HepG2 (cell line): ENCODE results near the gene TSKU. TPM values are rescaled to one million over a fixed set of nuclear protein-coding genes. Genes with fewer than 3 reads are reported as not detected.
A peak's percentile ranks its signal among the peaks of the same experiment; 100 is the strongest.

Source experiments
- AGO2 ChIP-seq: fragments of 200-400 bp; formaldehyde crosslinking; optimal IDR thresholded peaks from 2 replicates; pipeline ENCODE3; 2017; ENCODE audit warnings: mild to moderate bottlenecking, low read depth, low read length, moderate library complexity
- AHR ChIP-seq: IDR thresholded peaks from 2 replicates; pipeline ENCODE4 v1.6.1; 2018; ENCODE audit warnings: missing genetic modification reagents, missing compliant biosample characterization
- ATF7 ChIP-seq, 2 experiments: fragments of 450-650 bp in 1 of 2; sonication (generic) in 1 of 2; formaldehyde crosslinking in 1 of 2; IDR thresholded peaks; 2 replicates each; pipeline versions ENCODE4 v1.4.0 to v1.6.1; 2016 to 2020; ENCODE audit warnings: antibody characterized with exemption in 1 of 2, mild to moderate bottlenecking in 1 of 2, missing genetic modification reagents in 1 of 2
- BCL6 ChIP-seq: IDR thresholded peaks from 2 replicates; pipeline ENCODE4 v1.6.1; 2016; ENCODE audit warnings: missing genetic modification reagents, missing compliant biosample characterization
- BRF2 ChIP-seq: sonication (generic); formaldehyde crosslinking; IDR thresholded peaks from 2 replicates; pipeline ENCODE4 v1.8.1; 2022; ENCODE audit warnings: mild to moderate bottlenecking, missing genetic modification reagents
- CENPT ChIP-seq: sonication (generic); formaldehyde crosslinking; IDR thresholded peaks from 2 replicates; pipeline ENCODE4 v1.8.0; 2022; ENCODE audit warnings: low read depth, mild to moderate bottlenecking, moderate library complexity, missing genetic modification reagents
- HNF4G ChIP-seq, 2 experiments: sonication (generic) in 1 of 2; formaldehyde crosslinking in 1 of 2; IDR thresholded peaks; 2 replicates each; pipeline versions ENCODE4 v1.4.0 to v1.6.1; 2011 to 2020; ENCODE audit warnings: borderline replicate concordance in 2 of 2, low read depth in 2 of 2, mild to moderate bottlenecking in 2 of 2, low read length in 1 of 2, missing genetic modification reagents in 1 of 2, moderate library complexity in 1 of 2
- NR2C2 ChIP-seq: sonication (generic); formaldehyde crosslinking; IDR thresholded peaks from 2 replicates; pipeline ENCODE4 v1.4.0; 2020; ENCODE audit warnings: missing genetic modification reagents, mild to moderate bottlenecking, moderate library complexity, borderline replicate concordance
- PATZ1 ChIP-seq: sonication (generic); formaldehyde crosslinking; IDR thresholded peaks from 2 replicates; pipeline ENCODE4 v1.4.0; 2020; ENCODE audit warnings: missing genetic modification reagents
- PCBP1 ChIP-seq: fragments of 200-400 bp; formaldehyde crosslinking; IDR thresholded peaks from 2 replicates; pipeline ENCODE4 v1.6.1; 2017; ENCODE audit warnings: mild to moderate bottlenecking, low read depth, low read length, borderline replicate concordance
- PHF8 ChIP-seq: sonication (generic); formaldehyde crosslinking; IDR thresholded peaks from 2 replicates; pipeline ENCODE4 v1.5.0; 2020; ENCODE audit warnings: missing genetic modification reagents
- RELA ChIP-seq: sonication (generic); formaldehyde crosslinking; IDR thresholded peaks from 2 replicates; pipeline ENCODE4 v1.4.0; 2020; ENCODE audit warnings: missing genetic modification reagents
- TEAD3 ChIP-seq: optimal IDR thresholded peaks from 2 replicates; pipeline ENCODE3; 2016; ENCODE audit warnings: borderline replicate concordance
- TFAP4 ChIP-seq: sonication (generic); IDR thresholded peaks from 2 replicates; pipeline ENCODE4 v1.6.1; 2016; ENCODE audit warnings: low read depth, borderline replicate concordance
- THAP7 ChIP-seq: sonication (generic); formaldehyde crosslinking; IDR thresholded peaks from 2 replicates; pipeline ENCODE4 v1.8.1; 2023; ENCODE audit warnings: mild to moderate bottlenecking, missing genetic modification reagents
- ZNF101 ChIP-seq: sonication (generic); formaldehyde crosslinking; IDR thresholded peaks from 2 replicates; pipeline ENCODE4 v1.4.0; 2020; ENCODE audit warnings: mild to moderate bottlenecking, low read depth, missing genetic modification reagents, borderline replicate concordance
- ZNF12 ChIP-seq: sonication (generic); formaldehyde crosslinking; IDR thresholded peaks from 2 replicates; pipeline ENCODE4 v1.5.0; 2020; ENCODE audit warnings: missing genetic modification reagents
- ZNF414 ChIP-seq: sonication (generic); formaldehyde crosslinking; IDR thresholded peaks from 2 replicates; pipeline ENCODE4 v1.5.0; 2020; ENCODE audit warnings: missing genetic modification reagents
- ZNF468 ChIP-seq: sonication (generic); formaldehyde crosslinking; IDR thresholded peaks from 2 replicates; pipeline ENCODE4 v1.8.0; 2022; ENCODE audit warnings: mild to moderate bottlenecking, moderate library complexity, missing genetic modification reagents
- ZNF558 ChIP-seq: sonication (generic); formaldehyde crosslinking; IDR thresholded peaks from 2 replicates; pipeline ENCODE4 v1.9.0; 2022; ENCODE audit warnings: mild to moderate bottlenecking, missing genetic modification reagents, borderline replicate concordance
- ZNF710 ChIP-seq: sonication (generic); formaldehyde crosslinking; IDR thresholded peaks from 2 replicates; pipeline ENCODE4 v1.5.0; 2020; ENCODE audit warnings: mild to moderate bottlenecking, missing genetic modification reagents, borderline replicate concordance
- ZSCAN22 ChIP-seq: sonication (generic); formaldehyde crosslinking; IDR thresholded peaks from 2 replicates; pipeline ENCODE4 v1.4.0; 2020; ENCODE audit warnings: mild to moderate bottlenecking, missing genetic modification reagents
- polyA plus RNA-seq, 8 experiments: library from polyadenylated mRNA; depleted of rRNA in 3 of 8; stranded (reverse) in 7 of 8; unstranded in 1 of 8; fragments of >200 nt; fragmentation: Illumina TruSeq in 4 of 8; extraction: Trizol in 4 of 8; gene quantifications; 2 replicates each; pipeline versions ENCODE4 v1.2.1 to v1.2.3, GENCODE V29; 2011 to 2016; ENCODE audit warnings: low read depth in 4 of 8, missing spikeins in 1 of 8, mixed read lengths in 1 of 8; ENCODE audit not compliant: insufficient read depth in 1 of 8
- total RNA-seq, 5 experiments: library from RNA; depleted of rRNA; stranded (reverse); fragments of >200 nt; fragmentation: Illumina TruSeq; extraction: Trizol; gene quantifications; 2 replicates each; pipeline ENCODE4 v1.2.3, GENCODE V29; 2016; ENCODE audit warnings: low read depth in 1 of 5

The TSKU gene
- total and polyA plus RNA-seq, 2 of the 13 experiments (the other 11 are each of a cell fraction or from before 2014, with no cell fraction given), result 20.3 to 21.4 TPM

GRCh38 chr11:76783294-76783895 is at the start of gene TSKU (continued):
- TF ChIP-seq PHF8, result peak; percentile 63
- no peak for TF ChIP-seq ZSCAN22 (CRISPR knock-in tag)
- no peak for TF ChIP-seq PCBP1
- TF ChIP-seq ZNF710 (CRISPR knock-in tag), result no peak
- TF ChIP-seq BRF2 (CRISPR knock-in tag), result no peak
- TF ChIP-seq PATZ1 (CRISPR knock-in tag), result no peak
- TF ChIP-seq ATF7 (IDR thresholded peaks at IDR 0.05), result no peak
- no peak for TF ChIP-seq ATF7 (CRISPR knock-in tag; IDR thresholded peaks at IDR 0.05)
- no peak for TF ChIP-seq TFAP4
- TF ChIP-seq HNF4G (IDR thresholded peaks at IDR 0.05; ENCODE audit: borderline replicate concordance, low read depth, low read length), result no peak
- no peak for TF ChIP-seq HNF4G (CRISPR knock-in tag; IDR thresholded peaks at IDR 0.05; ENCODE audit: borderline replicate concordance, low read depth)
- TF ChIP-seq RELA, result no peak
- no peak for TF ChIP-seq TEAD3
- TF ChIP-seq BCL6 (CRISPR knock-in tag), result no peak
- TF ChIP-seq AGO2, result peak; percentile 79
- TF ChIP-seq ZNF12, result no peak
- TF ChIP-seq THAP7 (CRISPR knock-in tag), result no peak
- no peak for TF ChIP-seq ZNF101 (CRISPR knock-in tag)
- no peak for TF ChIP-seq AHR (CRISPR knock-in tag)
- no peak for TF ChIP-seq ZNF468 (CRISPR knock-in tag)
- TF ChIP-seq ZNF414 (CRISPR knock-in tag), result peak; percentile 67; the same call in 1 of the 2 replicates
- no peak for TF ChIP-seq CENPT (CRISPR knock-in tag)
- TF ChIP-seq ZNF558 (CRISPR knock-in tag), result no peak; the same call in 1 of the 2 replicates
- TF ChIP-seq NR2C2 (CRISPR knock-in tag), result no peak
